B cell (primary cell): ENCODE results near the gene GKAP1.
"Not testable (repeated sequence)": the region's sequence is repeated elsewhere in the genome, so short reads cannot be mapped to it uniquely, and the experiment has no call there.

Experiments
- EZH2 ChIP-seq: IDR thresholded peaks from 2 replicates; pipeline ENCODE4 v1.6.1; 2012; ENCODE audit warnings: borderline replicate concordance, low read depth, mild to moderate bottlenecking, moderate library complexity, low read length; ENCODE audit not compliant: insufficient read depth, poor library complexity, severe bottlenecking
- TF ChIP-seq, protein P1 (sequence below): fragments of 200-600 bp; IDR thresholded peaks from one replicate; pipeline ENCODE4 v1.8.0; 2022; ENCODE audit warnings: antibody characterized with exemption, mild to moderate bottlenecking

DNA sequence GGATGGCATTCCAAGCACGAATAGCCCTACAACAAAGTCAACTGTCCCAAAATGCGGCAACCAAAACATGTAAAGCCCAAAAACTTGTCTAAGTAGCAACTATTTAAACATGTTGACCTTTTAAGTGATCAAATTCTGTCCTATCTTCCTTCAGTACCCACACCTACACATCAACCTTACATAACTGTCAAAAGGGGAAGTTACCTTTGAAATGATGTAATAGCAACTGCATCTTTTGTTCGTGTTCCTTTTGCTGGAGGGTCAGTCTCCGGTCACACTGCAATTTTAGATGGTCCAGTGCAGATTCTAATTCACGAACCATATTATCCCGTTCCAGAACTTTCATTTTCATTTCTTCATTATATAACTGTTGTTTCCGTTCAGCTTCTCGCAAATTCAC lies 32.3 kb upstream of the GKAP1 start:
- TF ChIP-seq, protein P1, sequence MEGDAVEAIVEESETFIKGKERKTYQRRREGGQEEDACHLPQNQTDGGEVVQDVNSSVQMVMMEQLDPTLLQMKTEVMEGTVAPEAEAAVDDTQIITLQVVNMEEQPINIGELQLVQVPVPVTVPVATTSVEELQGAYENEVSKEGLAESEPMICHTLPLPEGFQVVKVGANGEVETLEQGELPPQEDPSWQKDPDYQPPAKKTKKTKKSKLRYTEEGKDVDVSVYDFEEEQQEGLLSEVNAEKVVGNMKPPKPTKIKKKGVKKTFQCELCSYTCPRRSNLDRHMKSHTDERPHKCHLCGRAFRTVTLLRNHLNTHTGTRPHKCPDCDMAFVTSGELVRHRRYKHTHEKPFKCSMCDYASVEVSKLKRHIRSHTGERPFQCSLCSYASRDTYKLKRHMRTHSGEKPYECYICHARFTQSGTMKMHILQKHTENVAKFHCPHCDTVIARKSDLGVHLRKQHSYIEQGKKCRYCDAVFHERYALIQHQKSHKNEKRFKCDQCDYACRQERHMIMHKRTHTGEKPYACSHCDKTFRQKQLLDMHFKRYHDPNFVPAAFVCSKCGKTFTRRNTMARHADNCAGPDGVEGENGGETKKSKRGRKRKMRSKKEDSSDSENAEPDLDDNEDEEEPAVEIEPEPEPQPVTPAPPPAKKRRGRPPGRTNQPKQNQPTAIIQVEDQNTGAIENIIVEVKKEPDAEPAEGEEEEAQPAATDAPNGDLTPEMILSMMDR, result not testable (repeated sequence)
- TF ChIP-seq EZH2, result not testable (repeated sequence)
